HG02884 (cell line): Measurements from ENCODE around the gene NPIPA1.
"Not testable (repeated sequence)": the region's sequence is repeated elsewhere in the genome, so short reads cannot be mapped to it uniquely, and the experiment has no call there.

Source experiments
- ATAC-seq: cut with Tn5 transposase; IDR thresholded peaks from one replicate; pipeline ENCODE4 v1.9.1; 2021; ENCODE audit warnings: mild to moderate bottlenecking, moderate library complexity; ENCODE audit not compliant: unreplicated experiment

Gene NPIPA1

GRCh38 chr16:14929176-14929575 lies 8.1 kb upstream of the NPIPA1 start:
- not testable (repeated sequence) for ATAC-seq

GRCh38 chr16:14930246-14930645 lies 7.0 kb upstream of the NPIPA1 start:
- ATAC-seq = not testable (repeated sequence)

- not testable (repeated sequence) for ATAC-seq
Measured at GRCh38 chr16:14930971-14931370, 6.3 kb upstream of the NPIPA1 start.

DNA sequence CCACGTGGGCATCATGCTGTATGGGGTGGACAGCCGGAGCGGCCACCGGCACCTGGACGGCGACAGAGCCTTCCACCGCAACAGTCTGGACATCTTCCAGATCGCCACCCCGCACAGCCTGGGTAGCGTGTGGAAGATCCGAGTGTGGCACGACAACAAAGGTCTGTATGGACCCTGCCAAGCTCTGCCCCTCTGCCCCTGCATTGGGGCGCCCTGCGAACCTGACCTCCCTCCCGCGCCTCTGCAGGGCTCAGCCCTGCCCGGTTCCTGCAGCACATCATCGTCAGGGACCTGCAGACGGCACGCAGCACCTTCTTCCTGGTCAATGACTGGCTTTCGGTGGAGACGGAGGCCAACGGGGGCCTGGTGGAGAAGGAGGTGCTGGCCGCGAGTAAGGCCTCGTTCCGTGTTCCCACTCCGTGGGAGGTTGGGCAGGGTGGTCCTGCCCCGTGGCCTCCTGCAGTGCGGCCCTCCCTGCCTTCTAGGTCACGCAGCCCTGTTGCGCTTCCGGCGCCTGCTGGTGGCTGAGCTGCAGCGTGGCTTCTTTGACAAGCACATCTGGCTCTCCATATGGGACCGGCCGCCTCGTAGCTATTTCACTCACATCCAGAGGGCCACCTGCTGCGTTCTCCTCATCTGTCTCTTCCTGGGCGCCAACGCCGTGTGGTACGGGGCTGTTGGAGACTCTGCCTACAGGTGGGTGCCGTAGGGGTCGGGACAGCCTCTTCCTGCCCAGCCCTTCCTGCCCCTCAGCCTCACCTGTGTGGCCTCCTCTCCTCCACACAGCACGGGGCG lies 4.5 kb upstream of the NPIPA1 start:
- ATAC-seq = not testable (repeated sequence)

DNA sequence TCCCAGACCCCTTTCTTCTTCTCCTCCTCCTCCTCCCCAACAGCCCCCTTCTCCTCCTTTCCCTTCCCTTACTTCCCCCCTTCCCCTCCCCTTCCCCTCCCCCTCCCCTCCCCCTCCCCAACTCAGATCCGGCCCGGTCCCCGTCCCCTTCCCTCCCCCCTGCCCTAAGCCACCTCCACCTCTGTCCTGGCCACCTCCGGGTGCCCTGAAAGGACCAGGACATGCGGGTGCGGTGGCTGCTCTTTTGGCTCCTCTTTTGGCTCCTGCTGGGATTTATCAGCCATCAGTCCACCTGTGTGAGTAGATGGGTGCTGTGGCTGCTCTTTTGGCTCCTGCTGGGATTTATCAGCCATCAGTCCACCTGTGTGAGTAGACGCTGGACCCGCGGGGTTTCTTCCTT lies 751 bp downstream of the NPIPA1 start:
- ATAC-seq = not testable (repeated sequence)

- not testable (repeated sequence) for ATAC-seq
Measured at GRCh38 chr16:14942686-14943085, 5.4 kb downstream of the NPIPA1 start.

DNA sequence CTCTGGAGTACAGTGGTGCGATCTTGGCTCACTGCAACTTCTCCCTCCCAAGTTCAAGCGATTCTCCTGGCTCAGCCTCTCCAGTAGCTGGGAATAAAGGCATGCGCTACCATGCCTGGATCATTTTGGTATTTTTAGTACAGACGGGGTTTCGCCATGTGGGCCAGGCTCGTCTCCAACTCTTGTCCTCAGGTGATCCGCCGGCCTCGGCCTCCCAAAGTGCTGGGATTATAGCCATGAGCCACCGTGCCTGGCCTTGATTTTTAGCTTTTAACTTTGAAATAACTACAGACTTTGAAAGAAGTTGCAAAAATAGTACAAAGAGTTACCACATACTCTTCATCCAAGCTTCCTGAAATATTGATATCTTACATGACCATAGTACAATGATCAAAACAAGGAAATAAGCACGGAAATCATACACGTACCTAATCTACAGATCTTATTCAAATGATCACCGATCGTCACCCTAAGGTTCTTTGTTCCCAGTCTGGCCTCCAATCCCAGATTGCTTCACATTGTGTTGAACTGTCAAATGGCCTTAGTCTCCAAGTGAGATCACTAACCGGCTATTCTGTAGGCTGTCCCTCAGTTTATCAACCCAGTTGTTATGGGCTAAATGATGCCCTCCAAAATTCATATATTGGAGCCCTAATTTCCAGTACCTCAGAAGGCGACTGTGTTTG lies 18.4 kb downstream of the NPIPA1 start:
- ATAC-seq = no peak

DNA sequence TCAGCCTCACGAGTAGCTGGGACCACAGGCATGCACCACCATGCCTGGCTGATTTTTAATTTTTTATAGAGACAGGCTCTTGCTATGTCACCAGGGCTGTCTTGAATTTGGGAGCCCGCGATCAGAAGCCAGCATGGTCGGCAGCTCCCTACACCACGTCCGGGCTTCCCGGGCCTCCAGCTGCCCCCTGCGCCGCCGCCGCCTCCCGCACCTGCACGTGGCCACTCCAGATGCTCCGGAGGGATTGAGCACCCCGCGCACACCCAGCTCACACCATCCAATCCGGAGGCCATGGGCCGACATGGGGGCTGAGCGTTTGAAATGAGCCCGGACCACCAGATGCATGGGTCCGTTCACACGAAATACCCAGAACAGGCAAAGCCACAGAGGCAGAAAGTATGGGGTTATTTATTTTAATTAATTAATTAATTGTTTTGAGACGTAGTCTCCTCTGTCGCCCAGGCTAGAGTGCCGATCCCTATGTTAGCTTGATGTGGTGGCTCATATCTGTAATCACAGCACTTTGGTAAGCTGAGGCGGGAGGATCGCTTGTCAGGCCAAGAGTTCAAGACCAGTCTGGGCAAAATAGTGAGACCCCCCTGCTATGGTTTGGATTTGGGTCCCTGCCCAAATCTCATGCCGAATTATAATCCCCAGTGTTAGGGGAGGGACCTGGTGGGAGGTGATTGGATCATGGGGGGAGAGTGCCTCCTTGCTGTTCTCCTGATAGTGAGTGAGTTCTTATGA lies 20.5 kb downstream of the NPIPA1 start:
- no peak for ATAC-seq

DNA sequence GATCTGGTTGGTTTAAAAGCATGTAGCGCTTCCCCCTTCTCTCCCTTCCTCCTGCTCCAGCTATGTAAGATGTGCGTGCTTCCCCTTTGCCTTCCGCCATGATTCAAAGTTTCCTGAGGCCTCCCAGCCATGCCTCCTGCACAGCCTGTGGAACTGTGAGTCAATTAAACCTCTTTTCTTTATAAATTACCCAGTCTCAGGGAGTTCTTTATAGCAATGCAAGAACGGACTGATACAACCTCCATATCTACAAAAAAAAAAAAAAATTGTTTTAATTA lies 21.0 kb downstream of the NPIPA1 start:
- no peak for ATAC-seq

DNA sequence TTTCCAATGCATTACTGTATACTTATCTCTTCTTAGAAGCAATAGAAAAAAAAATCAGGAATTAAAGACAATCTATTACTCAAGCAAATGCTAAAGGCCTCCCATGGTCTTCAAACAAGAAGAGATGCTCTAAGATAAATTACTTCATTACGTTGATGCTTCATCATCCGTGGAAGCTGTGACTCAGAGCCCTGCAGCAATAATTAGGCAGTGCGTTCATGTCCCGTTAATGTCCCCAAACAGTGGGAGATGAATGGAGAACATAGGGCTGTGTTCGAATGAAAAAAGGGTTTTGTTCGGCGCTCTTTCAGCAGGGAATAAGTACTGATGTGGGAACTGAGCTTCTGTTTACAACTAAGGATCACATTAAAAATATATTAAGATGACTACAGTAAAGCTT lies 21.7 kb downstream of the NPIPA1 start:
- ATAC-seq = no peak

DNA sequence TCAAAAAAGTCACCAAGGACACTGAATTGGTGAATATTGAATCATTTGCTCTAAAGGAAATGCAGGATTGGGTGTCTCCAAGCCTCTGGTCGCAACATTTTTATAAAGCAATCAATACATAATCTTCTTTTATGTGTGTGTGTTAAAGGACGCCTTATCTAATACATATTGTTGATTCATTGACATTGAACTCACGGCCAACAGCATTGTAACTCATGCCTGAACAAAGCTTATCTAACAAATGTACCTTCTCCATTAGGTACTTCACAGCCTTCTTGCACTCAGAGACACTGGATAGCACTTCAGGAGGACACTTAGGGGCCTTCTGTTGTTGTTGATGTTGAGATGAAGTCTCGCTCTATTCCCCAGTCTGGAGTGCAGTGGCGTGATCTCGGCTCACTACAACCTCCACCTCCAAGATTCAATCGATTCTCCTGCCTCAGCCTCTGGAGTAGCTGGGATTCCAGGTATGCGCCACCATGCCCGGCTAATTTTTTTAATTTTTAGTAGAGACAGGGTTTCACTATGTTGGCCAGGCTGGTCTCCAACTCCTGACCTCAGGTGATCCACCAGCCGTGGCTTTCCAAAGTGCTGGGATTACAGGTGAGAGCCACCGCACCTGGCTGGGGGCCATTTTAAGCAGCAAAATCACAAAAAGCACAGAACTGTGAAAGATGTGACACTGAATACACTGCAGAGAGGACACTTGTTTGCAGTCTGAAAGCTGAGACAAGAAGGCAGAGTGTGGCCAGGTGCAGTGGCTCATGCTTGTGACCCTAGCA lies 24.4 kb downstream of the NPIPA1 start:
- ATAC-seq = no peak

GRCh38 chr16:14963281-14964173 lies 26.3 kb downstream of the NPIPA1 start:
- ATAC-seq = no peak

- ATAC-seq = no peak
Measured at GRCh38 chr16:14965328-14965727, 28.1 kb downstream of the NPIPA1 start.

- not testable (repeated sequence) for ATAC-seq
Measured at GRCh38 chr16:14969795-14970194, 32.6 kb downstream of the NPIPA1 start.

GRCh38 chr16:14971621-14972228 lies 34.5 kb downstream of the NPIPA1 start:
- not testable (repeated sequence) for ATAC-seq

DNA sequence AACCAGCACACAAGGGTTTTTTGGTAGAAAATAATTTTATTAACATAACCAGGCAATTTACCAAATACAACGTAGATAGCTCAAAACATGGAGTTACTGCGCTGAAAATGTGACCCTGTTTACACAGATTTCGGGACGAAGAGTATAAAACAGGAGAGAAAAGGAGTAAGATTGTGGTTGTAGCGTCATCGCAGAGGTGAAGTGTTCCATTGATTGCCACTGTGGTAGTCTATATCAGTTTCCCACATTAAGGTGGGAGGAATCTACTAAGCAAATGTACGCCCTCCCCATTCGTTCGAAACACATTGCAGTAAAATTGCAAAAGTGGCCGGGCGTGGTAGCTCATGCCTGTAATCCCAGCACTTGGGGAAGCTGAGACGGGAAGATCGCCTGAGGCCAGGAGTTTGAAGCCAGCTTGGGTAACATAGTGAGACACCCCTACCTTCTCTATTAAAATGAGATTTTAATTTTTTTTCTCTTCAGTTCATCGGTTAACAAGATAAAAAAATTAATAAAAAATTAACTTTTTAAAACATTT lies 36.6 kb downstream of the NPIPA1 start:
- ATAC-seq = not testable (repeated sequence)

GRCh38 chr16:14974331-14974655 lies 37.0 kb downstream of the NPIPA1 start:
- ATAC-seq = not testable (repeated sequence)

GRCh38 chr16:14974656-14975417 lies 37.6 kb downstream of the NPIPA1 start, which contains the start of gene PDXDC1:
Gene PDXDC1 (plus strand): TSS chr16:14975026. CDS start chr16:14975200, 174 bp downstream.
- ATAC-seq = peak; percentile 91
